ENCODE measurements around the gene RPGRIP1.
"Not testable (repeated sequence)": the region's sequence is repeated elsewhere in the genome, so short reads cannot be mapped to it uniquely, and the experiment has no call there.

Gene RPGRIP1

DNA sequence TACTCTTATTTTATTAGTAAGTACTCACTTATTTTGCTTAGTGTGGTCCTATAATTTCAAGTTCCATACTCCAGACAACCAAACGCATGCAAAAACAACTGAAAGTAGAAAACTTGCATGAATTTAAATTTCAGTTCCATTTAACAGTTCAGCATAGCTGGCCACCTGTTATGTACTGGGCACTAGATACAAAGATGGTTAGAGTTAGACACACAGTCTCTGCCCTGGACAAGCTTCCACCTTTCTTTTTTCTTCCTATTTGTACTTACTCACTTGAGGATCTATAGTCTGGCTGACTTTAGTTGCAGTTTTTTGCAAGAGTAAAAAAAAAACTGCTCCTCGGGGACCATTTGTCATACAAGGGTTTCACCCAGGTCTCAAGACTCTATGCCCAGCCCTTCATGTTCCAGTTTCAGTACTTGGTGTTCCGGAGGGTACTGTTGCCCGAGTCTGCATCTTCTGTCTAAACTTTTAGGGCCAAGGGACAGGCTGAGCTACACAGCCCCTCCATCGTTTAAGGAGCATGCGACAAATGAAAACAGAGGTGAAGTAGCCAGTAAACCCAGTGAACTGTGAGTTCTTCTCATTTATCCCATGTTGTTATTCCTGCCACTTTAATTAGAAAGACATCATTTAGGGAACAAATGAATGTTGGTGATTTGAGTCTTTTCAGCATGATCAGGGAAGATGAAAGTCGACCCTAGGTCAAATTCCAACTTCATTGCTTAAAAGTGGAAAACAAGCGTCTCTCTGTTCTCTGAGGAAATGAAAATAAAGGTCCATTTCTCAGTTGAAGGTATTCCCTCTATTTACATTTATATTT is 22.3 kb downstream of the RPGRIP1 start:
- DNase-seq = no peak

DNA sequence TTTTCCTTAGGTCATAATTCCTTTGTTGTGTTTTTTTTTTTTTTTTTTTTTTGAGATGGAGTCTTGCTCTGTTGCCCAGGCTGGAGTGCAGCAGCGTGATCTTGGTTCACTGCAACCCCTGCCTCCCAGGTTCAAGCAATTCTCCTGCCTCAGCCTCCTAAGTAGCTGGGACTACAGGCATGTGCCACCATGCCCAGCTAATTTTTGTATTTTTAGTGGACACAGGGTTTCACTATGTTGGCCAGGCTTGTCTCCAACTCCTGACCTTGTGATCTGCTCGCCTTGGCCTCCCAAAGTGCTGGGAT is 22.9 kb downstream of the RPGRIP1 start:
- DNase-seq = not testable (repeated sequence)

DNA sequence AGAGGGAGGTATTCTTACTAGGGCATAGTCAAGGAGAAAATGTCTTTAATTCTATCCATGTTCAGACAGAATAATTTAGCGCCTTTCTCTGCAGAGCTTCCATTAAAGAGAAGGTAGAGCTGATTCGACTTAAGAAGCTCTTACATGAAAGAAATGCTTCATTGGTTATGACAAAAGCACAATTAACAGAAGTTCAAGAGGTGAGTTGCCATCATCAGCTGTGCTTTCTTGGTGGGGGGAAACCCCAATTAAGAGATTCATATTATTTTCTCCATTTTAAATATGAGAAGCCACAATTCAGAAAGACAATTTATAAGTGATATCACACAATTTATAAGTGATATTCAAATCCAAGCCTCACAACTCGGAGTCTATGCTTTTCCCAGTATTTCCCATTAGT is 27.8 kb downstream of the RPGRIP1 start:
- DNase-seq = peak; percentile 34

DNA sequence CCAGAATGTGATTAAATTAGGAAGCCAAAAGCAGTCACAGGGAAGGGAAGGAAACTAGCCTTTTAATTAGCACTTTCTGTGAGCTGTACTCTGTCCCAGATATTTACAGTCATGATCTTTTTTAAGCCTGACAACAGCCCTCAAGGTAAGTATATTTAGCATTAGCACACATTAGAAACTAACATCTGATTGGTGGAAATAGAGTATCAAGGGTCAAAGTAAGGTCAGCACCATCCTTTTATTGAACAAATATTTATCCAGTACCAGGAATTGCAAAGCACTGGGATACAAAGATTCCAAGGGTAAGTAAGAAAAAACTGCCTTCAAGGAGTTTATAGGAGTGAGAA is 28.2 kb downstream of the RPGRIP1 start:
- DNase-seq = peak; percentile 51

DNA sequence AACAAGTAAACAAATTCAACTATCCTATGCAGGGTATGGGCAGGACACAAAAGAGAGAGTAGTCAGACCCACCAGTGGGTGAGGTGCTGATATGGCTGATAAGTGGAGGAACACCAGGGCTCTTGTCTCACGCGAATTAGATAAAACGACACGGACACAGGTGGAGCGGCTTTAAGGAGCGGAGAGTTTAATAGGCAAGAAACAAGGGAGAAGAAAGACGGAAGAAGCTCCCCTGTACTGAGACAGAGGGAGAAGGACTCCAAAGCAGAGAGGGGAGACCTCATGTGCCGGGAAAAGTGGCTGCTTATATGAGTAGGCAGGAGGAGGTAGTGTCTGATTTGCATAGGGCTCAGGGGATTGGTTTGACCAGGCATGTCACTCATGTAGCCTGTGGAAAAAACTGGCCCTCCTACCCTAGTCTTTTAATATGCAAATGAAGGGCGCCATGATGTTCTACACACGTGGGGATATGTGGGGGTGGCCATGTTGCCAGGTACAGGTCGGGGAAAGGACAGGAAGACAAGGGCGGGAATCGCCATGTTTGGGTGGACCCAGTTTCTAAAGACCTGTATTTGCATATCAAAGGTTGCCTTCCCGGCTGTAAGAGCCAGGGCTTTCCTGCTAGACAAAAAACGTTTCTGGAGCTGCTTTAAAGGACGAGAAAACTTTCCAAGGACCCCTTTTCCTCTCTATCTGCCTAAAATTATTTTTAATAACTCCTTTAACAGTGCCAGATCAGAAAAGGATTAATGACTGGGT is 28.8 kb downstream of the RPGRIP1 start:
- DNase-seq = peak; percentile 95

DNA sequence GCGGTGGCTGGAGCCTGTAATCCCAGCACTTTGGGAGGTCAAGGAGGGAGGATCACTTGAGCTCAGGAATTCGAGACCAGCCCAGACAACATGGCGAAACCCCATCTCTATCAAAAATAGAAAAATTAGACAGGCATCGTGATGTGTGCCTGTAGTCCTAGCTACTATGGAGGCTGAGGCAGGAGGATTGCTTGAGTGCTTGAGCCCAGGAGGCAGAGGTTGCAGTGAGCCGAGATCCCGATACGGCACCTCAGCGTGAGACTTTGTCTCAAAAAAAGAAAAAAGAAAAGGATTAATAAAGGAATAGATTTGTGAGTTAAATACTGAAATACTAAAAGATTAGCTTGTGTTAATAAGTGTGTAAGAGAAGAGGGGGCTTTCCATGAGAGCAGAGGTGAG is 29.4 kb downstream of the RPGRIP1 start:
- DNase-seq = no peak

DNA sequence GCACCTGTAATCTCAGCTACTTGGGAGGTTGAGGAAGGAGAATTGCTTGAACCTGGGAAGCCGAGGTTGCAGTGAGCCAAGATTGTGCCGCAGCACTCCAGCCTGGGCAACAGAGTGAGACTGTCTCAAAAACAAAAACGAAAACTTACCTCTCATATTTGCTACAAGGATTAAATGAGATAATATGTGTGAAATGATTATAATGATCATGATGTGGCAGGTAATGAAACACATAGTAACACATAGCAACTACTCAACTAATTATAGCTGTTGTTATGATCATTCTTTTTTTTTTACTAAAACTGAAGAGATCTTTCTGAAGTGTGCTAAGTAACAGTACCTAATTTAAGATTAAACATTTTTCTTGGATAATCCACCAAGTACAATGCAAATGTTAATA is 30.1 kb downstream of the RPGRIP1 start:
- no peak for DNase-seq

DNA sequence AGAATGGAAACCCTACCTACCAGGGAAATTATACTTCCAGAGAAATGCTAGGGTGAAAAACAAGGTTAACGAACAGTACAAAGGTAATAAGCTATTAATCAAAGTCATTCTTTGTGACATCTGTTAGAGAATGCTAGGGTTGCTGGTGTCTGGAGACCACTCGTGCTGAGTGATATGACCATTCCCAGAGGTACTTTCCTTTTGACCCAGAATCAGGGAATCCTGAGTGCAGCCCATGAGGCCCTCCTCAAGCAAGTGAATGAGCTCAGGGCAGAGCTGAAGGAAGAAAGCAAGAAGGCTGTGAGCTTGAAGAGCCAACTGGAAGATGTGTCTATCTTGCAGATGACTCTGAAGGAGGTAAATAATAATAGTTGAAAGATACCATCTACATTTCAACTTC is 31.7 kb downstream of the RPGRIP1 start:
- no peak for DNase-seq

DNA sequence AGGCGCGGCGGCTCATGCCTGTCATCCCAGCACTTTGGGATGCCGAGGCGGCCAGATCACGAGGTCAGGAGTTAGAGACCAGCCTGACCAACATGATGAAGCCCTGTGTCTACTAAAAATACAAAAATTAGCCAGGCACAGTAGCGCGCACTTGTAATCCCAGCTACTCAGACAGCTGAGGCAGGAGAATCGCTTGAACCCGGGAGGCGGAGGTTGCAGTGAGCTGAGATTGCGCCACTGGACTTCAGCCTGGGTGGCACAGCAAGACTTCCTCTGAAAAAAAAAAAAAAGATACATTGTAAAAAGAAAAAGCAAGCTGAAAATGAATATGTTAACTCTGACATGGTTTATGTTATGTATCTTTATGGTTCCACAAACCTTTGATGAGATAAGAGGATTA is 33.6 kb downstream of the RPGRIP1 start:
- no peak for DNase-seq

DNA sequence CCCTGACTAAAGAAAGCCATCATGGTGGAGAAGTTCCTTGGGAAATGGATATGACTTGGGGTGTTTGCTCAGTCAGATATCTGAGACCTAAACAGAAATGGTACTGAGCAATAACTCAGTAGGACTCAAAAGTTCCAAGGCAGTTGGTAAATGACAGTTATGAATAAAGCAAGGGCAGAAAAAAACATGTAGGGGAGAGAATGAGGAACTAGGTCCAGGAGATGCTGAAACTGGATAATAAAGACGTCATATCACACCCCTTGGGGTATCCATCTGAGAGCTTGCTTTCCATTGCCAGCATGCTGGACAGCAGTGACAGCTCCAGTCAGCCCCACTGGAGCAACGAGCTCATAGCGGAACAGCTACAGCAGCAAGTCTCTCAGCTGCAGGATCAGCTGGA is 37.5 kb downstream of the RPGRIP1 start:
- no peak for DNase-seq

DNA sequence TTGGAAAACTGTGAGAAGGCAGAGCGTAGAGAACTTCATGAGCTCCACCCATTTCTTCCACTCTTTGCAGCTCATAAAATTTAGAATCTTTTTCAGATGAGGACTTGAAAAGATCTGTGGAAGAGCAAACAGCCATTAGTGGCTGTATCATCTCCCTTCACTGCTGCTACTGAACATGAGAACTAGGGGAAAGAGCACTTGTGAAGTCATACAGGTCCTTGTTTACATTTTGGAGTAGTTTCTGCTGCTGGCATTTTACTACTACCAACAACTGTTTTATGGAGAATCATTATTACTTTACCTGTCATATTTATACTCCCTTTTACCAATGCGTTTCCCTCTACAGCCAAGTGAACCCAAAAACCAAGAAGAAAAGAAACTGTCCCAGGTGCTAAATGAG is 41.0 kb downstream of the RPGRIP1 start:
- no peak for DNase-seq

DNA sequence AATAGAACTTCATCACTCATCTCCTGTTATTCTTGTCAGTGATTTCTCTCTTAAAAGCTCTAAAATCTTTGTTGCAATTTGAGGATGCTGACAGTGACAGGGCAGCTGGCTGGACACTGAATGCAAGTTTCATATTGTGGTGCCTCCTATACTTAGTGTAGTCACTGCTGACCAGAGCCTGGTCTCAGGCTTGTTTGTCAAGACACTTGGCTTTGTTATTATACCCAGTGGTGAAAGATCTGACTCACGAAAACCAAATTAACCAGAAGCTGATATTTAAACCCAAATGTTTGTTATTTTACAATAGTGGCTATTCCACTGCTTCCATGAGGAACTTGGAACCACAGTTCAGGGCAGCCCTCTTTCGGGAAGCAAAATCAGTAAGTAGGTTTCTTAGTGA is 42.8 kb downstream of the RPGRIP1 start:
- DNase-seq = no peak

DNA sequence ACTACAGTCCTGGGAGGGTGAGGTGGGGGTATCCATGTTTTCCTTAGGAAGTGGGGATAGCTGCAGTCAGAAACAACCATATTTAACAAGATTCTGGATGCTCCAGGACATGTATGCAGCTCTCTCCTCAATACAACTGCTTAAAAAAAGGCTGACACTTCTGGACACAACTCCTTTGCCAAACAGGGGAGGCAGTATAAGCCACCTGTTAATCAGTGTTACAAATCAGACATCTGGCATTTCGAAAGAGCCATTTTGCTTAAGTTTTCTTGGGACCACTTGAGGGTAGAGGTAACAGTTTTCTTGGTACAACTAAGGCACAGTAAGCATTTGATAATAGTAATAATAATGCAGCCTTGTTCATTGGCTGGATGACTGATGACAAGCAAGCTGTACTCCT is 47.1 kb downstream of the RPGRIP1 start:
- no peak for DNase-seq

All from NCI-H82 (cell line).